SK-N-SH (cell line): Measurements from ENCODE around the gene UFC1. TPM values are rescaled to one million over a fixed set of nuclear protein-coding genes. Genes with fewer than 3 reads are reported as not detected.
A peak's percentile ranks its signal among the peaks of the same experiment; 100 is the strongest.

Experiments
- CTCF ChIA-PET: fragments of 300-600, 350-600 bp; formaldehyde crosslinking; extraction: SDS; loops from one replicate; lab custom pipeline; 2021; lab: Yijun Ruan, JAX
- POLR2A ChIA-PET: fragments of 350-600 bp; sonication (Branson Sonifier 250); formaldehyde crosslinking; extraction: SDS; loops from one replicate; lab custom pipeline; 2020; ENCODE audit warnings: antibody characterized with exemption, inconsistent platforms; lab: Yijun Ruan, JAX
- DNase-seq: peaks from one replicate; pipeline ENCODE4 v3.0.0; 2012
- H2AFZ ChIP-seq: fragments of 200-600 bp; sonication (generic); 2 replicates; pipeline ENCODE4 v1.8.1; 2016; ENCODE audit warnings: antibody characterized with exemption, mild to moderate bottlenecking, low read depth
- H3F3A ChIP-seq: fragments of 200-600 bp; sonication (generic); replicated peaks from 2 replicates; pipeline ENCODE3; 2016; ENCODE audit warnings: antibody characterized with exemption, mild to moderate bottlenecking; ENCODE audit not compliant: insufficient read depth
- H3K27ac ChIP-seq, 2 experiments: fragments of 200-500 bp in 1 of 2; fragments of 200-600 bp in 1 of 2; sonication (Bioruptor generic) in 1 of 2; sonication (generic), shearing (Covaris generic) in 1 of 2; 2 replicates each; pipeline versions ENCODE4 v1.5.1 to v1.6.1; 2014 to 2016; ENCODE audit warnings: low read depth in 2 of 2, inconsistent platforms in 1 of 2, low read length in 1 of 2, mild to moderate bottlenecking in 1 of 2, mixed read lengths in 1 of 2
- H3K27me3 ChIP-seq: fragments of 200-600 bp; sonication (generic), shearing (Covaris generic); 2 replicates; pipeline ENCODE4 v1.6.1; 2016; ENCODE audit warnings: mixed run types; ENCODE audit not compliant: insufficient read depth
- H3K36me3 ChIP-seq, 2 experiments: fragments of 200-500 bp in 1 of 2; fragments of 200-600 bp in 1 of 2; sonication (Bioruptor generic) in 1 of 2; sonication (generic) in 1 of 2; replicated peaks in 1 of 2; 2 replicates each; pipeline versions ENCODE3 to v1.5.1; 2014 to 2016; ENCODE audit warnings: low read length in 1 of 2, mild to moderate bottlenecking in 1 of 2; ENCODE audit not compliant: insufficient read depth in 2 of 2, control insufficient read depth in 1 of 2
- H3K4me1 ChIP-seq, 2 experiments: fragments of 200-500 bp in 1 of 2; fragments of 200-600 bp in 1 of 2; sonication (Bioruptor generic) in 1 of 2; sonication (generic), shearing (Covaris generic) in 1 of 2; 2 replicates each; pipeline versions ENCODE4 v1.5.1 to v1.6.1; 2014 to 2016; ENCODE audit warnings: low read depth in 1 of 2, low read length in 1 of 2, mixed run types in 1 of 2; ENCODE audit not compliant: insufficient read depth in 2 of 2, control insufficient read depth in 1 of 2
- H3K4me2 ChIP-seq: fragments of 200-600 bp; sonication (generic), shearing (Covaris generic); 2 replicates; pipeline ENCODE4 v1.6.1; 2017; ENCODE audit warnings: mixed run types
- H3K4me3 ChIP-seq, 2 experiments: fragments of 200-500 bp in 1 of 2; fragments of 200-600 bp in 1 of 2; sonication (Bioruptor generic) in 1 of 2; sonication (generic), shearing (Covaris generic) in 1 of 2; 2 replicates each; pipeline versions ENCODE4 v1.5.1 to v1.8.1; 2014 to 2016; ENCODE audit warnings: low read depth in 2 of 2, inconsistent platforms in 1 of 2, low read length in 1 of 2, mild to moderate bottlenecking in 1 of 2, mixed read lengths in 1 of 2, moderate library complexity in 1 of 2
- H3K79me2 ChIP-seq: fragments of 200-600 bp; sonication (generic); 2 replicates; pipeline ENCODE4 v1.8.1; 2017; ENCODE audit warnings: mild to moderate bottlenecking; ENCODE audit not compliant: insufficient read depth
- H3K9ac ChIP-seq: fragments of 200-600 bp; sonication (generic); 2 replicates; pipeline ENCODE4 v1.6.1; 2017; ENCODE audit warnings: mixed run types
- H3K9me2 ChIP-seq: fragments of 200-600 bp; sonication (generic); 2 replicates; pipeline ENCODE4 v1.6.1; 2017; ENCODE audit warnings: mixed run types
- H3K9me3 ChIP-seq: fragments of 200-600 bp; sonication (generic); 2 replicates; pipeline ENCODE4 v1.6.1; 2017; ENCODE audit warnings: mixed run types, mild to moderate bottlenecking, moderate library complexity
- H4K20me1 ChIP-seq: fragments of 200-600 bp; sonication (generic); 2 replicates; pipeline ENCODE4 v1.6.1; 2017; ENCODE audit warnings: mild to moderate bottlenecking, mixed run types; ENCODE audit not compliant: insufficient read depth
- EP300 ChIP-seq, 2 experiments: IDR thresholded peaks; 2 replicates each; pipeline versions ENCODE4 v1.4.0 to v1.6.1; 2012; ENCODE audit warnings: borderline replicate concordance in 1 of 2, low read depth in 1 of 2, low read length in 1 of 2
- EZH2phosphoT487 ChIP-seq: fragments of 200-600 bp; sonication (generic); IDR thresholded peaks from 2 replicates; pipeline ENCODE4 v1.6.1; 2017; ENCODE audit warnings: low read depth, mixed run types, mild to moderate bottlenecking, antibody characterized with exemption, moderate library complexity, borderline replicate concordance
- FOSL2 ChIP-seq: IDR thresholded peaks from 2 replicates; pipeline ENCODE4 v1.4.0; 2012; ENCODE audit warnings: low read depth, mild to moderate bottlenecking, moderate library complexity, borderline replicate concordance
- FOXM1 ChIP-seq: IDR thresholded peaks from 2 replicates; pipeline ENCODE4 v1.4.0; 2012; ENCODE audit warnings: low read depth, mild to moderate bottlenecking
- GATA2 ChIP-seq: sonication (generic); formaldehyde crosslinking; IDR thresholded peaks from 2 replicates; pipeline ENCODE4 v1.5.0; 2020; ENCODE audit warnings: mild to moderate bottlenecking, missing genetic modification reagents
- PBX3 ChIP-seq: IDR thresholded peaks from 2 replicates; pipeline ENCODE4; 2012
- POLR2AphosphoS5 ChIP-seq: IDR thresholded peaks from 2 replicates; pipeline ENCODE4 v1.6.1; 2012; ENCODE audit warnings: low read depth, low read length
- RAD21 ChIP-seq: IDR thresholded peaks from 2 replicates; pipeline ENCODE4 v1.6.1; 2012; ENCODE audit warnings: mild to moderate bottlenecking, low read length
- RXRA ChIP-seq: IDR thresholded peaks from 2 replicates; pipeline ENCODE4 v1.4.0; 2012; ENCODE audit warnings: low read depth, mild to moderate bottlenecking, borderline replicate concordance
- TAF1 ChIP-seq: IDR thresholded peaks from 2 replicates; pipeline ENCODE4 v1.6.1; 2012; ENCODE audit warnings: low read depth, mild to moderate bottlenecking, low read length, moderate library complexity, borderline replicate concordance
- USF1 ChIP-seq: IDR thresholded peaks from 2 replicates; pipeline ENCODE4 v1.4.0; 2012; ENCODE audit warnings: low read depth, borderline replicate concordance
- YY1 ChIP-seq: IDR thresholded peaks from 2 replicates; pipeline ENCODE4 v1.4.0; 2012; ENCODE audit warnings: low read depth, mild to moderate bottlenecking
- WGBS: methylation state at CpG from one replicate; pipeline ENCODE4 v1.1.6; 2017; ENCODE audit warnings: low lambda C conversion rate; 5-methylcytosine and 5-hydroxymethylcytosine counted together
- polyA plus RNA-seq, 3 experiments: library from polyadenylated mRNA; depleted of rRNA; stranded (reverse); fragments of >200 nt; gene quantifications; 2 replicates each; pipeline ENCODE4 v1.2.3, GENCODE V29; 2012

The UFC1 gene
- polyA plus RNA-seq, 1 of the 3 experiments (the other 2 are of a cell fraction) = 150 TPM

DNA sequence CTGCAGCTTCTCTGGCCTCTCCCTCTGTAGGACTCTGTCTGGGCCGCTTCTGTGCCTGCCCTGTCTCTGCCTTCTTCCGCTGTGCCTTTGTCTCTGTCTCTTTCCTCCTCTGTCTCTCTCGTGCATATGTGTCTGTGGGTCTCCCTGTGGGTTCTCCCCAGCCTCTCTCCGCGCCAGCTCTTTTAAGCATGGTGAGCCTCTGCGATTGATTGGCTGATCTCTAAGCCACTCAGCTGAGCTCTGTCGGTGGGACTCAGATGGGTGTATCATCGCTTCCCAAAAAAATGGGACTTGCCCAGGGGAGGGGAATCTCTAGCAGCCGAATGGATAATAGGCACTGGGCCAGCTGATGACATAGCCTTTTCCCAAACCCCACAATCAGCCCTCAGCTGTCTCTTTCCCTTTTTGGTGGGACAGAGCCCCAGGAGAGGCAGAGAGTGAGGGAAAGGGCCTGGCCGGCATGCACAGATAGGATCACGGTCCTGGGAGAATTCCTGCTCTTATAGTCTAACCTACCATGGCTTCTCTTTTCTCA lies 45.2 kb downstream of the UFC1 start, which contains the start of gene ADAMTS4:
ADAMTS4 (minus strand) TSS at position 158 of the 535 bp plus-strand sequence. CDS start 427 bp downstream, outside the sequence.
- peak; percentile 43 for DNase-seq

DNA sequence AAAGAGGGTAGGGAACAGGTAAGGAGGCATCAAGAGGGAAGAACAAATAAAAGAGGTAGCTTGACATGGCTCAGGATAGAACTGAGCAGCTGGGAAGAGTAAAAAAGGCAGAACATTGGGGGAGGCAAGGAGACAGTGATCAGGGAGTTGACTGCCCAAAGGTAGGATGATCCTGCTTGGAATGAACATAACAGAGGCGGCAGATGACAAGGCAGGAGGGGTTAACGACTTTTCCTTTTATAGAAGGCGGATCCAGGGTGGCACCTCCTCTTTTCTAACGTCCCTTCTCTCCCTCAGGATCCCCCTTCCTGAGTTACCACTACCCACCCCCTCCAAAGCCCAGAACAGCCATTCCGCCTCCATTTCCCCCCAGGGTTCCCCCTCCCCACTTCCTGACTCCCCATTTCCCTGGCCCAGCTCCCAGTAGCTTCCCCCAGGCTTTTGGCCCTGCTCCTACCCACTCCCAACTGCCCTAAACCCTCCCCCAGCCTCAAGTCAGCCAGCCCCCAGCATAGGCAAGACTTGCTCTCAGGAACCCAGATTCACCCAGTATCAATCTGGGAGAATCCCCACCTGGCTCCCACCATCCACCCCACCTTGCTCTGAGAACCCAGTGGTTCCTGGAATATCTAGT lies 45.8 kb downstream of the UFC1 start:
- 69% methylated on average over 5 of the region's 5 CpGs for WGBS
- peaks cover 8% of the 10 kb centered on the region for H3F3A ChIP-seq
- peaks cover 24% of the 10 kb centered on the region for H3K79me2 ChIP-seq
- DNase-seq = no peak
- H4K20me1 ChIP-seq = no peaks in the 10 kb centered on the region
- no peak overlapping the region for H3K9ac ChIP-seq
- no peaks in the 10 kb centered on the region for H3K27me3 ChIP-seq
- H3K9me3 ChIP-seq = no peaks in the 10 kb centered on the region
- H3K4me2 ChIP-seq = peak overlapping the region; percentile 79; the same call in 1 of the 2 replicates
- peak overlapping the region; percentile 94; the same call in 1 of the 2 replicates for H2AFZ ChIP-seq
- POLR2A ChIA-PET = no interaction called here
- peak overlapping the region in 1 of 2 experiments; percentile 99; a peak in 2 of 4 replicates for H3K27ac ChIP-seq
- no peak for TF ChIP-seq RAD21
- TF ChIP-seq EZH2phosphoT487 = no peak
- TF ChIP-seq EP300 (IDR thresholded peaks at IDR 0.05; ENCODE audit: borderline replicate concordance in 1 of 2, low read depth in 1 of 2, low read length in 1 of 2) = no peak
- no peak for TF ChIP-seq FOSL2
- no peak for TF ChIP-seq USF1
- no peak for TF ChIP-seq YY1
- peaks cover 11 to 15% of the 10 kb centered on the region in 2 experiments for H3K36me3 ChIP-seq
- H3K4me3 ChIP-seq = no peak overlapping the region
- CTCF ChIA-PET = interaction anchor here (2.0 to 3.2 kb wide), 2 partner anchors 26 to 33 kb away, joined by 7 to 13 read pairs; partner anchors contain the start of genes PPOX and TOMM40L
- peaks cover 33 to 77% of the 10 kb centered on the region in 2 experiments for H3K4me1 ChIP-seq
- H3K9me2 ChIP-seq = no peaks in the 10 kb centered on the region

More for the DNA sequence above, 45.2 kb downstream of the UFC1 start, which contains the start of gene ADAMTS4:
- peak within 1 kb of the TSS; percentile 42 to 57 for H3K4me3 ChIP-seq
- TF ChIP-seq RXRA (no peak), POLR2AphosphoS5 (peak; percentile 66), GATA2 (CRISPR knock-in tag) (no peak), TAF1 (0 out of 2 replicates have a peak, but pooled peaks have one; percentile 13), FOXM1 (no peak), PBX3 (peak; percentile 80)
- 69% methylated on average over 10 of the region's 11 CpGs for WGBS
- peak within 1 kb of the TSS; percentile 66; the same call in 1 of the 2 replicates for H3K9ac ChIP-seq
- peak within 1 kb of the TSS; percentile 79 for H3K4me2 ChIP-seq
- H4K20me1 ChIP-seq = no peaks in the 10 kb centered on the region
- no peaks in the 10 kb centered on the region for H3K9me3 ChIP-seq
- peaks cover 4% of the 10 kb centered on the region for H3F3A ChIP-seq
- H3K79me2 ChIP-seq = peaks cover 18% of the 10 kb centered on the region
- ChIA-PET POLR2A (interaction anchor here (0.7 to 1.0 kb wide), 3 partner anchors 27 to 191 kb away, joined by 3 to 4 read pairs (median 3); partner anchors contain the start of gene TOMM40L), CTCF (interaction anchor here (2.0 to 3.2 kb wide), 2 partner anchors 27 to 33 kb away, joined by 7 to 13 read pairs; partner anchors contain the start of genes PPOX and TOMM40L)
- peak within 1 kb of the TSS; percentile 94 for H2AFZ ChIP-seq
- no peaks in the 10 kb centered on the region for H3K27me3 ChIP-seq
- peaks cover 4 to 8% of the 10 kb centered on the region in 2 experiments for H3K36me3 ChIP-seq
- peak within 1 kb of the TSS; percentile 84 to 99 for H3K27ac ChIP-seq
- peaks cover 33 to 77% of the 10 kb centered on the region in 2 experiments for H3K4me1 ChIP-seq
- H3K9me2 ChIP-seq = no peaks in the 10 kb centered on the region
